Astrocyte of the cerebellum (primary cell): ENCODE measurements around the gene SH3TC2.
A peak's percentile ranks its signal among the peaks of the same experiment; 100 is the strongest.

Experiments used
- DNase-seq: peaks from one replicate; pipeline ENCODE4 v3.0.0-alpha.2; 2011; ENCODE audit warnings: low read depth
- H3K4me3 ChIP-seq: 2 replicates; pipeline ENCODE4 v1.5.1; 2011; ENCODE audit warnings: mild to moderate bottlenecking, low read depth, low read length, moderate library complexity
- in situ Hi-C: cut with HindIII; loops from 2 replicates; pipeline ENCODE4 v1.10.0; 2017; ENCODE audit warnings: low sequenced_read_pairs
- TF ChIP-seq, protein P1 (sequence below): IDR thresholded peaks from 2 replicates; pipeline ENCODE4 v1.5.1; 2012; ENCODE audit warnings: low read length, low read depth, moderate library complexity, mild to moderate bottlenecking; ENCODE audit errors: missing control alignments

The SH3TC2 gene

DNA sequence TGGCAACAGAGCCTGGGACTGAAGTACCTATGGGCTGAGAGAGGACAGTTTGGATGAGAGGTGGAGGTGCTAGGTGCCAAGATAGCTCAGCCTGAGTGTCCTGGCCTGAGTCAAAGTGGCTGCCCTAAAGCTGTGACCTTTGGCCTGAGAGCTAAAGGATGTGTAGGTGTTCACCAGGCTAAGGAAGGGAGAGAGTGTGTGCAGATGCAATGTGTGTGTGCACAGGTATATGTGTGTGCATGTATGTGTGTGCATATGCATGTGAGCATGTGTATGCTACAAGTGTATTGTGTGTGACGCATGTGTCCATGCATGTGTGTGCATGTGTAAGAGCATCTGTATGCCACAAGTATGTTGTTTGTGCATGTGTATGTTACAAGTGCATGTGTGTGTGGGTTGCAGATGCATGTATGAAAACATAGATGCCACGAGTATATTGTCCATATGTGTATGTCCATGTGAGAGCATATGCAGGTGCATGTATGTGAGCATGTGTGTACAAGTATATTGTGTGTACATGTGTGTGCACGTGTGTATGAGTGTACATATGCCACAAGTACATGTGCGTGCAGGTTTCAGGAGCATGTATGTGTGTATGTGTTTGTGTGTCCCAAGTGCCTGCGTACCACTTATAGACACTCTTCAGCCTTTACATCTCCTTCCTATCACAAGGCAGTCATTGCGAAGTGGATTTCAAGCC is 102.6 kb downstream of the SH3TC2 start:
- no peak overlapping the region for H3K4me3 ChIP-seq
- TF ChIP-seq, protein P1, sequence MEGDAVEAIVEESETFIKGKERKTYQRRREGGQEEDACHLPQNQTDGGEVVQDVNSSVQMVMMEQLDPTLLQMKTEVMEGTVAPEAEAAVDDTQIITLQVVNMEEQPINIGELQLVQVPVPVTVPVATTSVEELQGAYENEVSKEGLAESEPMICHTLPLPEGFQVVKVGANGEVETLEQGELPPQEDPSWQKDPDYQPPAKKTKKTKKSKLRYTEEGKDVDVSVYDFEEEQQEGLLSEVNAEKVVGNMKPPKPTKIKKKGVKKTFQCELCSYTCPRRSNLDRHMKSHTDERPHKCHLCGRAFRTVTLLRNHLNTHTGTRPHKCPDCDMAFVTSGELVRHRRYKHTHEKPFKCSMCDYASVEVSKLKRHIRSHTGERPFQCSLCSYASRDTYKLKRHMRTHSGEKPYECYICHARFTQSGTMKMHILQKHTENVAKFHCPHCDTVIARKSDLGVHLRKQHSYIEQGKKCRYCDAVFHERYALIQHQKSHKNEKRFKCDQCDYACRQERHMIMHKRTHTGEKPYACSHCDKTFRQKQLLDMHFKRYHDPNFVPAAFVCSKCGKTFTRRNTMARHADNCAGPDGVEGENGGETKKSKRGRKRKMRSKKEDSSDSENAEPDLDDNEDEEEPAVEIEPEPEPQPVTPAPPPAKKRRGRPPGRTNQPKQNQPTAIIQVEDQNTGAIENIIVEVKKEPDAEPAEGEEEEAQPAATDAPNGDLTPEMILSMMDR = no peak
- in situ Hi-C loops = no loop called here
- DNase-seq = no peak

DNA sequence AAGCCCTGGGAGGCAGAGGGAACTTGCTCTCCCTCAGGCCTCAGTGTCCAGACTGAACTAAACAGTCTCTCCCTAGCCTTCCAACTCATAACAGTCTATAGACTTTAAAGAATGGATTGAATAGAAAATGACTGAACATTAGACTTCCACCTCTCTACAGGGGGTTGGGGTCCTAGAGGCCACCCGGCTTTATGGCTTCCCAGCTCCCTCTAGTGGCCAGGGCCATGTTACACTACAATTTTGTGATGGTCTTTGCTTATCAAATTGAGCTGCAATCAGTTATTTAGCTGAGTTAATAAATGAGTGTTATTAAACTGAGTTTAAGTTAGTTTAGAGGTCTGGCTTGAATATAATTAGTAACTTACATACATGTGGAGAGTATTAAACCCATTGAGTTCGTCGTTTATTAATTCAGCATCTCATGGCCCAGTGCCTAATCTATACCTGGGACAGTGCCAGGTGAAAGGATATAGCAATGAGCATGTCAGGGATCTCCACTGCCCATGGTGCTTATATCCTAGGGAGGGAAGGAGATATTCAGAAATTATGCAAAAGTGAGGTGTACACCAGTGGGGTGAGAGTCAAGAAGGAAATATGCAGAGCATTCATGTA is 105.2 kb downstream of the SH3TC2 start:
- in situ Hi-C loops = no loop called here
- DNase-seq = no peak
- TF ChIP-seq, protein P1 = peak; percentile 78
- no peak overlapping the region for H3K4me3 ChIP-seq

DNA sequence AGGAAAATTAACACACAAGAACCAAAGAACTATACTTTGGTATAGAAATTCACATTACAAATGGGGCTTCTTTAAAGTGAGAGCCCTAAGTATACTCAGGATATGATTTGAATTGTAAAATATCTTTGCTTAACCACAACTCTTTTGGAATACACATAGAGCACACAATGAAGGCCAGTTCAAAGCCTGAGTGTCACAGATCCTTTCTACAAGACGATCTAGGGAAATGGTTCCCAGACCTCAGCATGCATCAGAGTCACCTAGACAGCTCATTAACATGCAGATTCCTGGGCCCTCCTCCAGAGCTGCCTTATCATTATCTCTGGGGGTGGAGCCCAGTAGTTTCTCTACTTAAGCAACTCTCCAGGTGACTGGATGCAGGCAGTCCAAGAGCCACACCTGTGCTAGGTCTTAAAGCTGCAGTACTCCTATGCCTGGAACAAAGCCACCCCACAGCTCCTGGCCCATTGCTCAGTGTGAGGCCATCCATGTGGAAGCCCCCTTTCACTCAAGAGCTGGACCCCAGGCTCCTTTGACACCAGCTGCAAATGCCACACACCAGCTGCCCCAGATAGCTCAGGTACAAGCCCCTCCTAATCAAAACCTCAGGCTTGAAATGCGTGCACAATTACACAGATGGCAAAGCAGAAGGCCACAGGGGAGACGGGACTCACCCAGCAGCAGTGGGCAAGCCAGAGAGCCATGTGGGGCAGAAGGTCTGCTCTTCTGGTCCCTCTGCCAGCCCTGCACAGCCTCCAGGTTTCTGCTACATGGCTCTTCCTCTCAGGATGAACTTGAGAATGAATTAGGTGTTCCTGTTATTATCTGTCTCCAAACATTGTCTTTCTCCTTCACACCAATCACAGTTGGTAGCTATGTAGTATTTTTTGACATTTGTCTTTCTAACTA is 106.1 kb downstream of the SH3TC2 start:
- in situ Hi-C loops = no loop called here

More for the DNA sequence above, 106.1 kb downstream of the SH3TC2 start:
- TF ChIP-seq, protein P1 = no peak
- H3K4me3 ChIP-seq = no peak overlapping the region
- DNase-seq = no peak
